Stimulated activated CD4-positive, alpha-beta T cell treated with anti-CD3 and anti-CD28 coated beads, Interleukin-1b, Interleukin-23, amount 100 ng/mL, for 4 hours (primary cell): ENCODE data around the gene TMEM183A.
A peak's percentile ranks its signal among the peaks of the same experiment; 100 is the strongest.

ENCODE experiments used
- DNase-seq, 2 donors: peaks; one replicate each; pipeline ENCODE4 v3.0.0-alpha.2; 2020; ENCODE audit warnings: low read depth in 2 of 2

Gene TMEM183A

GRCh38 chr1:203028784-203029553, 21.8 kb downstream of the TMEM183A start:
- no peak for DNase-seq

- no peak for DNase-seq
Observed at GRCh38 chr1:203031467-203031866, 24.3 kb downstream of the TMEM183A start.

- no peak for DNase-seq
Observed at GRCh38 chr1:203033287-203033686, 26.1 kb downstream of the TMEM183A start.

- DNase-seq = no peak
Observed at GRCh38 chr1:203033917-203034316, 26.7 kb downstream of the TMEM183A start.

GRCh38 chr1:203034422-203035110, 27.4 kb downstream of the TMEM183A start:
- no peak for DNase-seq

- DNase-seq = no peak
Observed at GRCh38 chr1:203035111-203036000, 28.2 kb downstream of the TMEM183A start.

GRCh38 chr1:203036135-203036534, 29.0 kb downstream of the TMEM183A start:
- DNase-seq = no peak

- DNase-seq = no peak
Observed at GRCh38 chr1:203036537-203036936, 29.4 kb downstream of the TMEM183A start.

- DNase-seq = no peak
Observed at GRCh38 chr1:203037509-203038190, 30.5 kb downstream of the TMEM183A start.

- DNase-seq = no peak
Observed at GRCh38 chr1:203038217-203038741, 31.1 kb downstream of the TMEM183A start.

GRCh38 chr1:203038891-203039608, 31.9 kb downstream of the TMEM183A start:
- peak; percentile 58 to 61 for DNase-seq

GRCh38 chr1:203039609-203040512, 32.7 kb downstream of the TMEM183A start:
- no peak for DNase-seq

GRCh38 chr1:203040513-203041275, 33.5 kb downstream of the TMEM183A start:
- DNase-seq = no peak

GRCh38 chr1:203041351-203041932, 34.3 kb downstream of the TMEM183A start:
- DNase-seq = no peak

GRCh38 chr1:203043830-203044545, 36.8 kb downstream of the TMEM183A start:
- DNase-seq = no peak

GRCh38 chr1:203044546-203045250, 37.5 kb downstream of the TMEM183A start:
- no peak for DNase-seq

GRCh38 chr1:203045336-203045735, 38.2 kb downstream of the TMEM183A start:
- no peak for DNase-seq
